A673 (cell line): Measurements from ENCODE around the gene PREX1.

Experiments used
- EZH2 ChIP-seq: fragments of 200-600 bp; sonication (generic); IDR thresholded peaks from 2 replicates; pipeline ENCODE4 v1.6.1; 2017; ENCODE audit warnings: borderline replicate concordance, low read depth, mild to moderate bottlenecking, mixed read lengths, antibody characterized with exemption, low read length; ENCODE audit not compliant: poor library complexity, severe bottlenecking
- TF ChIP-seq, protein P1 (sequence below): fragments of 300-800, 200-600 bp; sonication (generic); conservative IDR thresholded peaks from 2 replicates; pipeline ENCODE4 v1.5.1; 2017; ENCODE audit warnings: low read depth, mild to moderate bottlenecking, antibody characterized with exemption, low read length, moderate library complexity, mixed read lengths

DNA sequence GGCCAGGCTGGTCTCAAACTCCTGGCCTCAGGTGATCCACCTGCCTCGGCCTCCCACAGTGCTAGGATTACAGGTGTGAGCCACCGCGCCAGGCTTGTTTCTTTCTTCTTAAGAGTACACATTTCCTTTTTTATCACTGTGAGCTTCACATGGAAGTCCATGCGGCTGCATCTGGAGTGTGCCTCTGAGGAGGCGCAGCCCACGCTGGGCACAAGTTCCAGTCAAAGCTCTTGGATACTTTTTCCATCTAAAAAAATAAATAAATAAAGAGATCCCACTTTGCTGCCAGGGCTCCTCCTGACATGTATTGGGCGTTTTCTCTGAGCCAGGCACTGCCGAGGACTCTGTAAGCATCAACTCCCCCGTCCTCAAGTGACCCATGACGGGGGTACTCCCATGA lies 123.0 kb downstream of the PREX1 start:
- TF ChIP-seq, protein P1, sequence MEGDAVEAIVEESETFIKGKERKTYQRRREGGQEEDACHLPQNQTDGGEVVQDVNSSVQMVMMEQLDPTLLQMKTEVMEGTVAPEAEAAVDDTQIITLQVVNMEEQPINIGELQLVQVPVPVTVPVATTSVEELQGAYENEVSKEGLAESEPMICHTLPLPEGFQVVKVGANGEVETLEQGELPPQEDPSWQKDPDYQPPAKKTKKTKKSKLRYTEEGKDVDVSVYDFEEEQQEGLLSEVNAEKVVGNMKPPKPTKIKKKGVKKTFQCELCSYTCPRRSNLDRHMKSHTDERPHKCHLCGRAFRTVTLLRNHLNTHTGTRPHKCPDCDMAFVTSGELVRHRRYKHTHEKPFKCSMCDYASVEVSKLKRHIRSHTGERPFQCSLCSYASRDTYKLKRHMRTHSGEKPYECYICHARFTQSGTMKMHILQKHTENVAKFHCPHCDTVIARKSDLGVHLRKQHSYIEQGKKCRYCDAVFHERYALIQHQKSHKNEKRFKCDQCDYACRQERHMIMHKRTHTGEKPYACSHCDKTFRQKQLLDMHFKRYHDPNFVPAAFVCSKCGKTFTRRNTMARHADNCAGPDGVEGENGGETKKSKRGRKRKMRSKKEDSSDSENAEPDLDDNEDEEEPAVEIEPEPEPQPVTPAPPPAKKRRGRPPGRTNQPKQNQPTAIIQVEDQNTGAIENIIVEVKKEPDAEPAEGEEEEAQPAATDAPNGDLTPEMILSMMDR: no peak
- no peak for TF ChIP-seq EZH2
